OCI-M2 (cell line): ENCODE measurements around the gene ALLC.

Source experiments
- DNase-seq: peaks from one replicate; lab custom pipeline; 2025; ENCODE audit not compliant: unreplicated experiment; lab: John Stamatoyannopoulos, UW

Gene ALLC

GRCh38 chr2:3709225-3709624 is 51.2 kb downstream of the ALLC start:
- DNase-seq, result no peak

- no peak for DNase-seq
Observed at GRCh38 chr2:3712424-3712823, 54.4 kb downstream of the ALLC start.

- no peak for DNase-seq
Observed at GRCh38 chr2:3712831-3713503, 55.0 kb downstream of the ALLC start.

- DNase-seq, result no peak
Observed at GRCh38 chr2:3718679-3719078, 60.7 kb downstream of the ALLC start.

GRCh38 chr2:3725002-3725401 is 67.0 kb downstream of the ALLC start:
- no peak for DNase-seq

- no peak for DNase-seq
Observed at GRCh38 chr2:3725458-3726250, 67.7 kb downstream of the ALLC start.

- DNase-seq, result no peak
Observed at GRCh38 chr2:3726511-3726910, 68.5 kb downstream of the ALLC start.

GRCh38 chr2:3727397-3728045 is 69.5 kb downstream of the ALLC start:
- DNase-seq, result no peak

- DNase-seq, result no peak
Observed at GRCh38 chr2:3728104-3729054, 70.4 kb downstream of the ALLC start.

GRCh38 chr2:3729055-3729448 is 71.1 kb downstream of the ALLC start:
- no peak for DNase-seq

GRCh38 chr2:3729786-3730185 is 71.8 kb downstream of the ALLC start:
- DNase-seq, result no peak

GRCh38 chr2:3730646-3731045 is 72.6 kb downstream of the ALLC start:
- DNase-seq, result no peak

- DNase-seq, result no peak
Observed at GRCh38 chr2:3731829-3732228, 73.8 kb downstream of the ALLC start.

GRCh38 chr2:3736112-3736511 is 78.1 kb downstream of the ALLC start:
- DNase-seq, result no peak

- no peak for DNase-seq
Observed at GRCh38 chr2:3737128-3737527, 79.1 kb downstream of the ALLC start.

GRCh38 chr2:3738454-3738853 is 80.5 kb downstream of the ALLC start:
- DNase-seq, result no peak

GRCh38 chr2:3739313-3739712 is 81.3 kb downstream of the ALLC start:
- DNase-seq, result no peak

- no peak for DNase-seq
Observed at GRCh38 chr2:3741396-3741795, 83.4 kb downstream of the ALLC start.

- DNase-seq, result no peak
Observed at GRCh38 chr2:3741867-3742602, 84.0 kb downstream of the ALLC start.

- no peak for DNase-seq
Observed at GRCh38 chr2:3742743-3743508, 84.9 kb downstream of the ALLC start.
